HG02571 (cell line): Measurements from ENCODE around the gene ZNF790.
"Not testable (repeated sequence)": the region's sequence is repeated elsewhere in the genome, so short reads cannot be mapped to it uniquely, and the experiment has no call there.

Experiments used
- ATAC-seq: cut with Tn5 transposase; IDR thresholded peaks from one replicate; pipeline ENCODE4 v1.9.1; 2021; ENCODE audit warnings: mild to moderate bottlenecking, moderate library complexity; ENCODE audit not compliant: unreplicated experiment

Gene ZNF790

GRCh38 chr19:36837906-36838783, at the start of gene ZNF790:
TSS of gene ZNF790 (minus strand) at chr19:36838387. CDS start at chr19:36825619, 12,768 bp downstream.
- peak; percentile 88 for ATAC-seq

- ATAC-seq, result no peak
Observed at GRCh38 chr19:36876993-36877938, 39.1 kb upstream of the ZNF790 start.

- ATAC-seq, result no peak
Observed at GRCh38 chr19:36851898-36852297, 13.7 kb upstream of the ZNF790 start.

GRCh38 chr19:36850559-36851442, 12.6 kb upstream of the ZNF790 start, which contains the start of gene ZNF345:
TSS of gene ZNF345 (plus strand) at chr19:36850876. CDS start at chr19:36876831, 25,955 bp downstream.
- peak; percentile 74 for ATAC-seq

GRCh38 chr19:36849701-36850558, 11.7 kb upstream of the ZNF790 start:
- ATAC-seq, result peak; percentile 82

GRCh38 chr19:36847968-36848367, 9.8 kb upstream of the ZNF790 start:
- no peak for ATAC-seq

- ATAC-seq, result no peak
Observed at GRCh38 chr19:36838784-36839324, 667 bp upstream of the ZNF790 start.

GRCh38 chr19:36837176-36837905, 846 bp downstream of the ZNF790 start:
- no peak for ATAC-seq

- ATAC-seq, result no peak
Observed at GRCh38 chr19:36833430-36833829, 4.8 kb downstream of the ZNF790 start.

- no peak for ATAC-seq
Observed at GRCh38 chr19:36821758-36822157, 16.4 kb downstream of the ZNF790 start.

- ATAC-seq, result no peak
Observed at GRCh38 chr19:36819130-36819630, 19.0 kb downstream of the ZNF790 start.

GRCh38 chr19:36807029-36807428, 31.2 kb downstream of the ZNF790 start:
- no peak for ATAC-seq

- no peak for ATAC-seq
Observed at GRCh38 chr19:36805364-36805763, 32.8 kb downstream of the ZNF790 start.

- ATAC-seq, result no peak
Observed at GRCh38 chr19:36797786-36798108, 40.4 kb downstream of the ZNF790 start.

- no peak for ATAC-seq
Observed at GRCh38 chr19:36796714-36796992, 41.5 kb downstream of the ZNF790 start.

- not testable (repeated sequence) for ATAC-seq
Observed at GRCh38 chr19:36791420-36792141, 46.6 kb downstream of the ZNF790 start.

- ATAC-seq, result no peak
Observed at GRCh38 chr19:36775768-36776167, 62.4 kb downstream of the ZNF790 start.

GRCh38 chr19:36773223-36773579, 65.0 kb downstream of the ZNF790 start:
- ATAC-seq, result no peak
